SK-N-SH treated with all-trans-retinoic acid at 6 μM for 48 hours (cell line): ENCODE measurements around the gene ZBTB39.

Experiments used
- ATAC-seq: fragments of 200-7000 bp; cut with Tn5 transposase; 3 replicates; pipeline ENCODE4 v1.9.1; 2020; ENCODE audit warnings: mild to moderate bottlenecking, moderate library complexity
- ARNTL ChIP-seq: fragments of 450-650 bp; formaldehyde crosslinking; IDR thresholded peaks from 2 replicates; pipeline ENCODE4 v1.5.0; 2020; ENCODE audit warnings: low read depth, mild to moderate bottlenecking, moderate library complexity, borderline replicate concordance
- BACH2 ChIP-seq: fragments of 250-450 bp; sonication (Bioruptor Pico); IDR thresholded peaks from 2 replicates; pipeline ENCODE4 v1.9.0; 2021; ENCODE audit warnings: mild to moderate bottlenecking, borderline replicate concordance
- CREB5 ChIP-seq: fragments of 250-450 bp; sonication (Bioruptor Pico); IDR thresholded peaks from 2 replicates; pipeline ENCODE4 v1.5.1; 2020; ENCODE audit warnings: low read depth, mild to moderate bottlenecking, moderate library complexity
- CSDC2 ChIP-seq: fragments of 250-450 bp; sonication (Bioruptor Pico); IDR thresholded peaks from 2 replicates; pipeline ENCODE4 v1.5.0; 2020; ENCODE audit warnings: mild to moderate bottlenecking, moderate library complexity
- CSRNP3 ChIP-seq: fragments of 250-450 bp; sonication (Bioruptor Pico); IDR thresholded peaks from 2 replicates; pipeline ENCODE4 v1.5.1; 2021; ENCODE audit warnings: mild to moderate bottlenecking, moderate library complexity
- ESRRG ChIP-seq: fragments of 250-450 bp; sonication (Bioruptor Pico); IDR thresholded peaks from 2 replicates; pipeline ENCODE4 v1.6.1; 2021; ENCODE audit warnings: mild to moderate bottlenecking
- GLIS3 ChIP-seq: fragments of 250-450 bp; sonication (Bioruptor Pico); IDR thresholded peaks from 2 replicates; pipeline ENCODE4 v1.5.0; 2020; ENCODE audit warnings: mild to moderate bottlenecking, moderate library complexity
- ISL1 ChIP-seq: fragments of 250-450 bp; sonication (Bioruptor Pico); IDR thresholded peaks from 2 replicates; pipeline ENCODE4 v2.1.2; 2022; ENCODE audit warnings: mild to moderate bottlenecking, moderate library complexity
- PATZ1 ChIP-seq: fragments of 250-450 bp; sonication (Bioruptor Pico); IDR thresholded peaks from 2 replicates; pipeline ENCODE4 v1.8.0; 2020; ENCODE audit warnings: mild to moderate bottlenecking, moderate library complexity, borderline replicate concordance
- POU6F1 ChIP-seq: fragments of 250-450 bp; sonication (Bioruptor Pico); IDR thresholded peaks from 2 replicates; pipeline ENCODE4 v1.8.0; 2021; ENCODE audit warnings: low read depth, mild to moderate bottlenecking, moderate library complexity, borderline replicate concordance
- PPARA ChIP-seq: fragments of 250-450 bp; sonication (Bioruptor Pico); IDR thresholded peaks from 2 replicates; pipeline ENCODE4 v1.5.0; 2020; ENCODE audit warnings: mild to moderate bottlenecking, borderline replicate concordance
- RARB ChIP-seq: fragments of 250-450 bp; sonication (Bioruptor Pico); IDR thresholded peaks from 2 replicates; pipeline ENCODE4 v1.8.0; 2021; ENCODE audit warnings: mild to moderate bottlenecking, moderate library complexity
- SNAI2 ChIP-seq: fragments of 250-450 bp; sonication (Bioruptor Pico); IDR thresholded peaks from 2 replicates; pipeline ENCODE4 v1.5.0; 2020; ENCODE audit warnings: mild to moderate bottlenecking, moderate library complexity
- TCF4 ChIP-seq: fragments of 250-450 bp; sonication (Bioruptor Pico); IDR thresholded peaks from 2 replicates; pipeline ENCODE4 v1.8.0; 2021; ENCODE audit warnings: mild to moderate bottlenecking, moderate library complexity, borderline replicate concordance
- TOX ChIP-seq: fragments of 250-450 bp; sonication (Bioruptor Pico); IDR thresholded peaks from 2 replicates; pipeline ENCODE4 v1.8.0; 2021; ENCODE audit warnings: mild to moderate bottlenecking, moderate library complexity, borderline replicate concordance
- TSHZ2 ChIP-seq: fragments of 250-450 bp; sonication (Bioruptor Pico); IDR thresholded peaks from 2 replicates; pipeline ENCODE4 v1.5.0; 2020; ENCODE audit warnings: mild to moderate bottlenecking, moderate library complexity
- ZFP3 ChIP-seq: fragments of 250-450 bp; sonication (Bioruptor Pico); IDR thresholded peaks from 2 replicates; pipeline ENCODE4 v1.5.0; 2020; ENCODE audit warnings: mild to moderate bottlenecking, moderate library complexity
- ZFP30 ChIP-seq: fragments of 450-650 bp; formaldehyde crosslinking; IDR thresholded peaks from 2 replicates; pipeline ENCODE4 v1.5.0; 2022; ENCODE audit warnings: mild to moderate bottlenecking, moderate library complexity
- ZNF565 ChIP-seq: fragments of 450-650 bp; formaldehyde crosslinking; conservative IDR thresholded peaks from 2 replicates; pipeline ENCODE4 v1.5.0; 2020; ENCODE audit warnings: low read depth, mild to moderate bottlenecking, moderate library complexity
- ZNF70 ChIP-seq: fragments of 450-650 bp; formaldehyde crosslinking; IDR thresholded peaks from 2 replicates; pipeline ENCODE4 v1.5.0; 2020; ENCODE audit warnings: mild to moderate bottlenecking, moderate library complexity
- ZNF8 ChIP-seq: fragments of 450-650 bp; formaldehyde crosslinking; IDR thresholded peaks from 2 replicates; pipeline ENCODE4 v1.5.0; 2020; ENCODE audit warnings: mild to moderate bottlenecking, moderate library complexity

The ZBTB39 gene

GRCh38 chr12:57047981-57048380, 41.6 kb upstream of the ZBTB39 start (continued):
- TF ChIP-seq PATZ1 (CRISPR knock-in tag) (no peak), CREB5 (CRISPR knock-in tag) (no peak), ARNTL (no peak), ZFP3 (CRISPR knock-in tag) (no peak)

- TF ChIP-seq POU6F1 (no peak), PATZ1 (CRISPR knock-in tag) (no peak), PPARA (CRISPR knock-in tag) (no peak), ZNF565 (no peak), GLIS3 (no peak), TOX (CRISPR knock-in tag) (no peak), ISL1 (CRISPR knock-in tag) (no peak), SNAI2 (CRISPR knock-in tag) (no peak), ARNTL (no peak), ZFP30 (no peak), RARB (CRISPR knock-in tag) (no peak), ZFP3 (CRISPR knock-in tag) (no peak), ESRRG (no peak), BACH2 (CRISPR knock-in tag) (no peak), CSRNP3 (CRISPR knock-in tag) (no peak), TCF4 (CRISPR knock-in tag) (no peak), ZNF70 (no peak), TSHZ2 (CRISPR knock-in tag) (no peak), CSDC2 (no peak), ZNF8 (CRISPR knock-in tag) (no peak)
- no peak for ATAC-seq
Measured at GRCh38 chr12:57046947-57047890, 40.9 kb upstream of the ZBTB39 start.
